GM19351 (cell line): ENCODE measurements around the gene DDX47.
"Not testable (repeated sequence)": the region's sequence is repeated elsewhere in the genome, so short reads cannot be mapped to it uniquely, and the experiment has no call there.

Source experiments
- ATAC-seq: cut with Tn5 transposase; IDR thresholded peaks from one replicate; pipeline ENCODE4 v1.9.1; 2021; ENCODE audit warnings: mild to moderate bottlenecking, moderate library complexity; ENCODE audit not compliant: unreplicated experiment

DDX47 gene

DNA sequence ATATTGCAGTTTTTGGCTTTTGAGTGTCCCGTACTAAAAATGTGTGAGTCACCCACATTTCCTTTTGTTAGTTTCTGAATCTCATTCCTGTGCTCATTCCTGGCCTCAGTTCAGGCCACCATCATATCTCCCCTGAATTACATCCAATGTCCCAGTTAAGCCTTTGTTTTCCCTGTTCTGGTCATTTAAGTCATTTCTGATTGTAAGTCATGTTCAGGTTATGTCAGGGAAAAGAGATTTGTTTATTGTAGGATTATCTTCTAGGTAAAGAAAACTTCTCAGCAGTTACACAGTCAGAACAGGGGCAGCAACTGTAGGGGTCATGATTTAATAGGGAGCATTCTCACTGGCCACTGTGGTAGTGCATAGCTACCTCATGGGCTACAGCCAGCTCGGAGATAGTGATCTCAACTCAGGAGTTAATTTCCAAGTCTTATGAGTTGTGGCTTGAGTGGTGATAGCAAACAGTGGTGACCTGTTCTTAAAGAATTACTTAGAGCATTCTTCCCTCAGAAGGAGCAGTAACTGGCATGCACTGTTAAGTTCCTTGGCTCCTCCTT lies 6.7 kb downstream of the DDX47 start:
- ATAC-seq: no peak

- ATAC-seq: not testable (repeated sequence)
Measured at GRCh38 chr12:12820376-12820775, 7.2 kb downstream of the DDX47 start.

DNA sequence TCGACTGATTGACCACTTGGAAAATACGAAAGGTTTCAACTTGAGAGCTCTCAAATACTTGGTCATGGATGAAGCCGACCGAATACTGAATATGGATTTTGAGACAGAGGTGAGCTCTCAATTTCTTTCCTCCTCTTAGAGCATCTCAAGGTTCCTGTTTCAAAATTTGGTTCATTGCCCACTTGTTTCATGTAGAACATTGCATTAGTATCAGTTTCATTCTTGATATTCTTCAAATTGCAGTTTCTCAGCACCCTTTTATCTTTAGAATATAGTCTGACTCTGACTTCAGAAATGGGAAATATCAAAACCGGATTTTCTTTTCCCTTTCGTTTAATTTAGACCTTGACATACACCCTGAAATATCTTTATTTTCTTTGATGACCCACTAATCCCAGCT lies 8.8 kb downstream of the DDX47 start:
- ATAC-seq: peak; percentile 84

DNA sequence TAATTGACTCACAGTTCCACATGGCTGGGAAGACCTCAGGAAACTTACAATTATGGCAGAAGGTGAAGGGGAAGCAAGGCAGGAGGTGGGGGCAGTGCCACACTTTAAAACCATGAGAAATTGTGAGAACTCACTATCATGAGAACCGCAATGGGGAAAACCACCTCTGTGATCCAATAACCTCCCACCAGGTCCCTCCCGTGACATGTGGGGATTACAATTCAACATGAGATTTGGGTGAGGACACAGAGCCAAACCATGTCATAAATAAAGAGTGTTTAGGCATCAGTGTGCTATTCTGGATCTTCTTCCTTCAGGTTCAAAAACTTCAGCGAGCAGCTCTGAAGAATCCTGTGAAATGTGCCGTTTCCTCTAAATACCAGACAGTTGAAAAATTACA lies 9.7 kb downstream of the DDX47 start:
- ATAC-seq: no peak

GRCh38 chr12:12823300-12823699 lies 10.2 kb downstream of the DDX47 start:
- ATAC-seq: no peak

DNA sequence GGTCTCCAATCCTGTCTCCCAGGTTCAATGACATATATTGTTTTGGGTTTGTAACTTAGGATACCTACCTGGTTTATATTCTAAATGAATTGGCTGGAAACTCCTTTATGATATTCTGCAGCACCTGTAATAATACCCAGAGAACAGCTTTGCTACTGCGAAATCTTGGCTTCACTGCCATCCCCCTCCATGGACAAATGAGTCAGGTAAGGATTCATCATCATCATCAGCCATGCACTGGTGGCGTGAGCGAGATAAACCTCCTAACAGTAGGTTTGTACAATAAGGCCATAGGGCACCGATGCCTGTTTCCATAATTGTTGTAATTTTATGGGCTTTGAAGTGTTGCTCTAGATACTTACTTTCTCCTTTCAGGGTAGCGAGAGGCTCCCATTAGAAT lies 10.7 kb downstream of the DDX47 start:
- ATAC-seq: no peak

DNA sequence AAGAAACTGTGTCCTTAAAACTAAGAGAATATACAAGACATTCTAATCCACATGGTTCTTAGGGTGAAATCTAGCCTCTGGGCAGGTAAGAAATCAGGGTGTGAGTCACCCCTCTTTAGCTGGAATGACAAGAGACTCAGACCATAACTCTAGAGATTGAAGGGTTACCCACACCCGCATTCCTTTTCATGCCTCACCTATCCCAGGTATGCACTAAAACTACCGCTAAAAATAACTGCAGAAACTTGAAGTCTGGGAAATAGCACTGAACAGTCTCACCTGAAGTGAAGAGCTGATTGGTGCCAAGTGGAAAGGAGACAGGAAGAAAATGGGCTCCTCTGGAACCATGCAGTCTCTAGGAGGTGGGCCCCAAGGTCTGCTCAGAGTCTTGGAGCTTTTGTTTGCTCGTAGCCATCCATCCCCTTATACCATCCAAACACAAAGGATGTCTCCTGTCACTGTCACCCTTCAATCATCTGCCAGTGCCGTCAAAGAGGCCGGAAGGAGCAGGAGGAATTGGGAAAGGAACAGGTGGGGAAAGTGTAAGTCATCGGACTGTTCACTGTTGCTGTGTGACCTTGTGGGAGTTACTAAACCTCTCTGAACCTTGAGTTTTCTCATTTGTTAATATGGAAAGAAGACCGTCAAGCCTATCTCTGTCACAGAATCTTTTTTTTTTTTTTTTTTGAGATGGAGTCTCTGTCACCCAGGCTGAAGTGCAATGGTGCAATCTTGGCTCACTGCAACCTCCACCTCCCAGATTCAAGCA lies 22.4 kb downstream of the DDX47 start:
- ATAC-seq: no peak

DNA sequence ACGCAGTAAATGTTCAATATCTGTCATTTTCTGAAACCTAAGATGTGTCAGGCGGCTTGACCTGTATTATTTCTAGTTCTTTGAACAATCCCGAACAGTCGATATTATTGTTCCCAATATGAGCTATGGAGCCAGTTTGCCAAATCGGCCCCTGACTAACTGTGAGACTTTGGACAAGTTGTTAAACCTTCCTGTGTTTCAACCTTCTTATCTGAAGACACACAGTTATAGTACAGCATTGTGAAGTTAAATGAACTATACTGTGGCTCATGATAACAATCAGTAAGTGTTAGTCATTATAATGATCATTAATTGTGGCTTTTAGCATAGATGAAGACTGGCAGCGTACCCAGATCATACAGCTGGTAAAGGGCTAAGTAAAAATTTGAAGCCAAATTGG lies 23.4 kb downstream of the DDX47 start:
- ATAC-seq: no peak

DNA sequence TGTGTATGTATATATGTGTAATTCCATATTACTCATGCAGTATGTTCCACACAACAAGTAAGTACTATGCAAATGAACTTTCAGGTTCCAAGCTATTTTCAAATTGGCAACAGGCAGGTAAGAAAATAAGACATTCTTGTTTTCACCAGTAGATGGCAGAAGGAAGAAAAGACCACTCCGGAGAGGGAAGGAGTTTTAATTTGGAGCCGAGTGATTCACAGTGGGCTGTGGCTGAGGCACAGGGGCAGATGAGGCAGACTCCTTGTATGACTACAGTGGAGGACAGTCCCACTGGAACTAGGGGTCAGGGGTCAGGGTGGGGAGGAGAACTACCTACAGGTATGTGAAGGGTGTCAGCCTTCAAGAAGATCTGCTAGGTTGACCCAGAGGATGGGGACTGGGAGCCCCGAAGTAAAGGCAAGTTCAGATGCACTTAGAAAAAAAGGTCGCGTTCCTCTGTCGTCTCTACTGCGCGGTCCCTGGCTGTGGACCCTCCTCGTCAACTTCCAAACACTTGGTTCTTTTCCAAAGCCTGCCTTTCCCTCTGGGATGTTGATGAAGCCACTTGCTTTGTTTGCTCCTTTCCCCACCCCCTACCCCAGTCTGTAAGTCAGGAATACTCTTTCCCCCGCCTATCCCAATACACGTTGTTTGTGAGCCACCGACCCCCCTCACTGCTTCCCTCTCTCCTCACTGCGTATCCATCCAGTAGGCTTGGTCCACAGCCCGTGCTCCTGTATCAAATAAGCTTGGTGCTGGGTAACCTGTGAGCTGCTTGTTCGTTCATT lies 24.1 kb downstream of the DDX47 start:
- ATAC-seq: peak; percentile 89

GRCh38 chr12:12837813-12838153 lies 24.6 kb downstream of the DDX47 start:
- ATAC-seq: no peak

- no peak for ATAC-seq
Measured at GRCh38 chr12:12839003-12839395, 25.9 kb downstream of the DDX47 start.

GRCh38 chr12:12839439-12839838 lies 26.3 kb downstream of the DDX47 start:
- ATAC-seq: not testable (repeated sequence)

GRCh38 chr12:12839873-12840579 lies 26.9 kb downstream of the DDX47 start:
- ATAC-seq: no peak

GRCh38 chr12:12840580-12840899 lies 27.4 kb downstream of the DDX47 start:
- no peak for ATAC-seq

DNA sequence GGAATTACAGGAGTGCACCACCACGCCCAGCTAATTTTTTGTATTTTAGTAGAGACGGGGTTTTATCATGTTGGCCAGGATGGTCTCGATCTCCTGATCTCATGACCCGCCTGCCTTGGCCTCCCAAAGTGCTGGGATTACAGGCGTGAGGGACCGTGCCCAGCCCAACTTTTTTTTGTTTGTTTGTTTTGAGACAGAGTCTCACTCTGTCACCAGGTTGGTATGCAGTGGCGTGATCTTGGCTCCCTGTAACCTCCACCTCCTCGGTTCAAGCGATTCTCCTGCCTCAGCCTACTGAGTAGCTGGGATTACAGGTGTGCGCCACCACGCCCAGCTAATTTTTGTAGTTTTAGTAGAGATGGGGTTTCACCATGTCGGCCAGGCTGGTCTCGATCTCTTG lies 28.3 kb downstream of the DDX47 start:
- ATAC-seq: not testable (repeated sequence)

DNA sequence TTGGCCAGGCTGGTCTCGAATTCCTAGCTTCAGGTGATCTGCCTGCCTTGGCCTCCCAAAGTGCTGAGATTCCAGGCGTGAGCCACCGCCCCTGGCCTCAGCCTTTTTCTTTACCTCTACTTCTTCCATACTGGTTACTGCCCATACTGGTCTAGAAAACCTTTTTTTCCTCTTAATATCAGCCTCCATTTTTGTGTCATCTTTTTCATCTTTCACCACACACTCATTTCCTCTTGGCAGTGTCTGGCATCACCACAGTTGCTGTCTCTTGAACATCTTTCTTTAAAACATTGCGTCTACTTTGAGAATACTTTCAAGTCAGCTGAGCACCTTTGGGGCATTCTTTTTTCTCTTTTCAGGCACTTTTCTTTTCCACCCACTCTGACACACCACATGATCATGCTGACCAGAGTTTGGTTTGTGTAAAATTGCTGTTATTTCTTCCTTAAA lies 32.7 kb downstream of the DDX47 start:
- ATAC-seq: no peak

GRCh38 chr12:12846780-12847179 lies 33.6 kb downstream of the DDX47 start:
- not testable (repeated sequence) for ATAC-seq

- ATAC-seq: no peak
Measured at GRCh38 chr12:12853435-12853834, 40.3 kb downstream of the DDX47 start.

- ATAC-seq: no peak
Measured at GRCh38 chr12:12859690-12860089, 46.5 kb downstream of the DDX47 start.

- ATAC-seq: no peak
Measured at GRCh38 chr12:12864243-12864642, 51.1 kb downstream of the DDX47 start.

DNA sequence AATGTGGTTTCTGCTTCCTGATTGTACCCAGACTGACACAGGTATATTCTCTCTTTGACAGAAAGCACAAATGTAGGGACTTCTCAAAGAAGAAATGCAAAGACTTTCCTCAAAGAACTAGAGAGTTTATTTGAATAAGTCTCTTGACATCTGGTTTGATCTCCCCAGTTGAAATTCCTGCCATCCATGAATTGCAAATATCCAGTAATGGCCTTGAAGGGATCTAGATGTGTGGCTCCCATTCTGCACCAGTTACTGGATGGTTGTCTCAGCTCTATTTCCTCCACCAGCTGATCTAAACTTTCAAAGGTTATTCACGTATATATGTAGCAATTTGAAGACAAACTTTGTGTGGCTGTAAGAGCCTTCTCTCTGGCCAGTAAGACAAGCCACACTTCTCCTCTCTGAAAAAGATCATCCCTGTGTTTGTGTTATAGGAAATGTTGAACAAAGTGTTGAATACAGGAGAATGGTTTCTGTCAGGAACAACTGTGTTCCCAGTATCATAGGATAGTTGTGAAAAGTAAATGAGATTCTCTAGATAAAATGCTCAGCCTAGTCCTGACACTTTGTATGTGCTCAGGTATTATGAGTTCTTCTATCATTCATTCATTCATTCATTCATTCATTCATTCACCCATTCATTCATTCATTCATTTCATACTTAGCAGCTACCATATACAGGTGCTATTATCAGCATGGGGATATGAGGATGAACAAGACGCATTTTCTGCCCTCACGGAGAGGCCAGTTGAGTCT lies 55.5 kb downstream of the DDX47 start:
- ATAC-seq: no peak
